WERI-Rb-1 (cell line): ENCODE measurements around the gene ARHGAP24.

ENCODE experiments used
- DNase-seq: peaks from one replicate; pipeline ENCODE4 v3.0.0-alpha.2; 2020
- H3K27ac ChIP-seq: fragments of 250-450 bp; sonication (Bioruptor Pico); 2 replicates; pipeline ENCODE4 v1.5.1; 2020; ENCODE audit warnings: mild to moderate bottlenecking, moderate library complexity
- H3K27me3 ChIP-seq: fragments of 250-450 bp; sonication (Bioruptor Pico); 2 replicates; pipeline ENCODE4 v1.5.1; 2021; ENCODE audit warnings: mild to moderate bottlenecking, low read depth, moderate library complexity; ENCODE audit not compliant: insufficient read depth, severe bottlenecking
- H3K36me3 ChIP-seq: fragments of 250-450 bp; sonication (Bioruptor Pico); 2 replicates; pipeline ENCODE4 v1.5.1; 2020; ENCODE audit warnings: mild to moderate bottlenecking, moderate library complexity
- H3K4me3 ChIP-seq: 2 replicates; pipeline ENCODE4 v1.5.1; 2011; ENCODE audit warnings: low read depth, mild to moderate bottlenecking, control low read depth, low read length
- H3K9me3 ChIP-seq: fragments of 250-450 bp; sonication (Bioruptor Pico); 2 replicates; pipeline ENCODE4 v1.5.1; 2021; ENCODE audit warnings: mild to moderate bottlenecking, moderate library complexity; ENCODE audit not compliant: severe bottlenecking
- CTCF ChIP-seq: IDR thresholded peaks from 2 replicates; pipeline ENCODE4 v1.5.1; 2011; ENCODE audit warnings: low read depth, mild to moderate bottlenecking, control low read depth, inconsistent platforms, low read length

Gene ARHGAP24

GRCh38 chr4:85570388-85570787 lies 95.4 kb downstream of the ARHGAP24 start:
- no peaks in the 10 kb centered on the region for H3K9me3 ChIP-seq
- H3K36me3 ChIP-seq = no peaks in the 10 kb centered on the region
- no peak for TF ChIP-seq CTCF
- H3K27ac ChIP-seq = no peak overlapping the region
- H3K4me3 ChIP-seq = no peak overlapping the region
- no peak for DNase-seq
- H3K27me3 ChIP-seq = no peaks in the 10 kb centered on the region

- H3K4me3 ChIP-seq = no peak overlapping the region
- DNase-seq = no peak
- no peaks in the 10 kb centered on the region for H3K27me3 ChIP-seq
- H3K9me3 ChIP-seq = no peaks in the 10 kb centered on the region
- no peaks in the 10 kb centered on the region for H3K36me3 ChIP-seq
- H3K27ac ChIP-seq = no peak overlapping the region
- no peak for TF ChIP-seq CTCF
These were observed 96.1 kb downstream of the ARHGAP24 start for GRCh38 chr4:85571008-85571407.

GRCh38 chr4:85573270-85573669 lies 98.3 kb downstream of the ARHGAP24 start:
- TF ChIP-seq CTCF = no peak
- no peaks in the 10 kb centered on the region for H3K36me3 ChIP-seq
- H3K27ac ChIP-seq = no peak overlapping the region
- no peak for DNase-seq
- H3K9me3 ChIP-seq = no peaks in the 10 kb centered on the region
- no peaks in the 10 kb centered on the region for H3K27me3 ChIP-seq
- no peak overlapping the region for H3K4me3 ChIP-seq

GRCh38 chr4:85577307-85577706 lies 102.4 kb downstream of the ARHGAP24 start:
- no peak overlapping the region for H3K27ac ChIP-seq
- no peak for TF ChIP-seq CTCF
- DNase-seq = no peak

GRCh38 chr4:85579942-85580341 lies 105.0 kb downstream of the ARHGAP24 start:
- TF ChIP-seq CTCF = no peak
- Histone ChIP-seq H3K9me3 (no peaks in the 10 kb centered on the region), H3K27me3 (no peaks in the 10 kb centered on the region), H3K27ac (no peak overlapping the region), H3K4me3 (no peak overlapping the region), H3K36me3 (no peaks in the 10 kb centered on the region)
- no peak for DNase-seq

More at GRCh38 chr4:85577307-85577706, 102.4 kb downstream of the ARHGAP24 start:
- H3K27me3 ChIP-seq = no peaks in the 10 kb centered on the region
- H3K36me3 ChIP-seq = no peaks in the 10 kb centered on the region
- no peak overlapping the region for H3K4me3 ChIP-seq
- no peaks in the 10 kb centered on the region for H3K9me3 ChIP-seq

GRCh38 chr4:85580489-85580888 lies 105.5 kb downstream of the ARHGAP24 start:
- H3K9me3 ChIP-seq = no peaks in the 10 kb centered on the region
- TF ChIP-seq CTCF = no peak
- no peaks in the 10 kb centered on the region for H3K36me3 ChIP-seq
- H3K27me3 ChIP-seq = no peaks in the 10 kb centered on the region
- no peak for DNase-seq
- no peak overlapping the region for H3K4me3 ChIP-seq
- no peak overlapping the region for H3K27ac ChIP-seq
